Stimulated activated CD4-positive, alpha-beta T cell treated with anti-CD3 and anti-CD28 coated beads, Interleukin-2, amount 100 ng/mL, for 24 hours (primary cell): ENCODE measurements around the gene HCFC1R1.

Experiments
- DNase-seq, 2 donors: peaks; one replicate each; pipeline ENCODE4 v3.0.0-alpha.2; 2020

The HCFC1R1 gene

DNA sequence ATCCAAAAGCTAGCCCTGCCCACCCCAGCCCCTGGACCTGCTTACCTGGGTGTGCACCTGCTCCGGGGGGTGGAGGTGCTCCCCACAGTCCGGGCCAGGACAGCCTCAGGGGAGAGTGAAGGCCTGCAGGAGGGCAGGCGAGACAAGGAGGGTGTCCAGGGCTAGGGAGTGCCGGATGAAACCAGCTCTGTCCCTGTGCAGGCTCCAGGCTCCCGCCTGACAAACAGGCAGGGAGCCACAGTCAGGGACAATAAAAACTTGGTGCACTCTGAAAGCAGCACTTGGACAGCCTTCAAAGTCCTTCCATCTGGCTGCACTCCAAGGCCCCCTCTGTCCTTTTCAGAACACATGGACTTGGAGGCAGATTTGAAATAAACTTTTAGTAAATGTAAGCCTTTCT, 50.6 kb downstream of the HCFC1R1 start:
- no peak for DNase-seq
